GM23248 (cell line): ENCODE results near the gene MAP1B. TPM values are rescaled to one million over a fixed set of nuclear protein-coding genes. Genes with fewer than 3 reads are reported as not detected.

Source experiments
- DNase-seq: peaks from one replicate; pipeline ENCODE4 v3.0.0-alpha.2; 2015
- H2AFZ ChIP-seq: fragments of 200-600 bp; sonication (generic); 2 replicates; pipeline ENCODE4 v1.6.1; 2016; ENCODE audit warnings: antibody characterized with exemption
- H3F3A ChIP-seq: fragments of 200-600 bp; sonication (generic); 2 replicates; pipeline ENCODE4 v1.6.1; 2016; ENCODE audit warnings: mild to moderate bottlenecking, antibody characterized with exemption, mixed run types; ENCODE audit not compliant: insufficient read depth
- H3K27ac ChIP-seq: fragments of 200-600 bp; sonication (generic); 2 replicates; pipeline ENCODE4 v1.5.1; 2016; ENCODE audit warnings: mild to moderate bottlenecking
- H3K27me3 ChIP-seq: fragments of 200-600 bp; sonication (generic); replicated peaks from 2 replicates; pipeline ENCODE4 v1.6.1; 2016; ENCODE audit warnings: mild to moderate bottlenecking; ENCODE audit not compliant: insufficient read depth
- H3K36me3 ChIP-seq: fragments of 200-600 bp; sonication (generic); 2 replicates; pipeline ENCODE4 v1.6.1; 2016; ENCODE audit warnings: low read depth, mild to moderate bottlenecking
- H3K4me1 ChIP-seq: fragments of 200-600 bp; sonication (generic); 2 replicates; pipeline ENCODE4 v1.6.1; 2016; ENCODE audit warnings: mild to moderate bottlenecking; ENCODE audit not compliant: insufficient read depth
- H3K4me2 ChIP-seq: fragments of 200-600 bp; sonication (generic); one replicate; pipeline ENCODE4 v1.6.1; 2016; ENCODE audit warnings: mild to moderate bottlenecking; ENCODE audit not compliant: unreplicated experiment
- H3K4me3 ChIP-seq: fragments of 200-600 bp; sonication (generic); 2 replicates; pipeline ENCODE4 v1.5.1; 2016; ENCODE audit warnings: mild to moderate bottlenecking
- H3K79me2 ChIP-seq: fragments of 200-600 bp; sonication (generic); 2 replicates; pipeline ENCODE4 v1.6.1; 2016; ENCODE audit warnings: mild to moderate bottlenecking; ENCODE audit not compliant: insufficient read depth
- H3K9ac ChIP-seq: fragments of 200-600 bp; sonication (generic); 2 replicates; pipeline ENCODE4 v1.6.1; 2016; ENCODE audit warnings: mild to moderate bottlenecking
- H3K9me2 ChIP-seq: fragments of 200-600 bp; sonication (generic); 2 replicates; pipeline ENCODE4 v1.6.1; 2016; ENCODE audit warnings: mixed run types, mild to moderate bottlenecking, moderate library complexity; ENCODE audit not compliant: insufficient read depth
- H3K9me3 ChIP-seq: fragments of 200-600 bp; sonication (generic); one replicate; pipeline ENCODE4 v1.6.1; 2017; ENCODE audit warnings: low read depth
- H4K20me1 ChIP-seq: fragments of 200-600 bp; sonication (generic); 2 replicates; pipeline ENCODE4 v1.6.0; 2016; ENCODE audit not compliant: insufficient read depth
- EZH2 ChIP-seq: fragments of 200-600 bp; sonication (generic); IDR thresholded peaks from 2 replicates; pipeline ENCODE4 v1.6.1; 2018; ENCODE audit warnings: antibody characterized with exemption, mild to moderate bottlenecking; ENCODE audit not compliant: insufficient read depth, poor library complexity, severe bottlenecking
- EZH2phosphoT487 ChIP-seq: fragments of 200-600 bp; sonication (generic); IDR thresholded peaks from 2 replicates; pipeline ENCODE4 v1.6.1; 2018; ENCODE audit warnings: antibody characterized with exemption, moderate library complexity, mild to moderate bottlenecking, low read depth; ENCODE audit not compliant: insufficient read depth
- WGBS, 2 experiments: methylation state at CpG; one replicate each; pipeline ENCODE4 v1.1.6; 2015 to 2017; ENCODE audit warnings: low lambda C conversion rate in 2 of 2, low coverage in 1 of 2; ENCODE audit errors: missing lambda C conversion rate in 2 of 2; 5-methylcytosine and 5-hydroxymethylcytosine counted together
- in situ Hi-C: fragments of 300-500 bp; cut with MboI; formaldehyde crosslinking; loops from 2 replicates; pipeline ENCODE4 v1.15.0; 2020
- polyA plus RNA-seq: library from polyadenylated mRNA; unstranded; fragments of >200 nt; fragmentation: Nextera tagmentation; extraction: Ambion mirVana; gene quantifications from 2 replicates; pipeline ENCODE4 v1.2.1, GENCODE V29; 2016
- total RNA-seq: library from RNA; depleted of rRNA; stranded (reverse); fragments of >200 nt; shearing (Covaris generic); gene quantifications from 2 replicates; pipeline ENCODE4 v1.2.3, GENCODE V29; 2014

Gene MAP1B
- total and polyA plus RNA-seq, 2 experiments from 2014 or later = 149 to 267 TPM

GRCh38 chr5:72147569-72147968 is 40.3 kb downstream of the MAP1B start:
- H3K36me3 ChIP-seq = peaks cover 11% of the 10 kb centered on the region
- in situ Hi-C loops = no loop called here
- no peak overlapping the region for H3K4me3 ChIP-seq
- peaks cover 50% of the 10 kb centered on the region for H3K4me1 ChIP-seq
- peaks cover 100% of the 10 kb centered on the region for H3K79me2 ChIP-seq
- H3K9me3 ChIP-seq = no peaks in the 10 kb centered on the region
- H3K4me2 ChIP-seq = no peak overlapping the region
- WGBS, 2 experiments = 78% methylated on average over 4 of the region's 4 CpGs
- no peak for DNase-seq
- H2AFZ ChIP-seq = no peak overlapping the region
- no peaks in the 10 kb centered on the region for H4K20me1 ChIP-seq
- no peak for TF ChIP-seq EZH2phosphoT487
- TF ChIP-seq EZH2 = no peak
- H3K27me3 ChIP-seq = no peaks in the 10 kb centered on the region
- H3F3A ChIP-seq = peaks cover 59% of the 10 kb centered on the region
- H3K9ac ChIP-seq = no peak overlapping the region
- H3K27ac ChIP-seq = no peak overlapping the region
- H3K9me2 ChIP-seq = no peaks in the 10 kb centered on the region

GRCh38 chr5:72149742-72150141 is 42.5 kb downstream of the MAP1B start:
- Histone ChIP-seq H2AFZ (no peak overlapping the region), H3K9me3 (no peaks in the 10 kb centered on the region), H3K79me2 (peaks cover 100% of the 10 kb centered on the region), H3K27me3 (no peaks in the 10 kb centered on the region), H3K9ac (no peak overlapping the region), H3K4me3 (no peak overlapping the region), H3F3A (peaks cover 58% of the 10 kb centered on the region), H3K4me2 (no peak overlapping the region), H3K4me1 (peaks cover 62% of the 10 kb centered on the region), H3K9me2 (no peaks in the 10 kb centered on the region), H3K36me3 (peaks cover 11% of the 10 kb centered on the region), H4K20me1 (no peaks in the 10 kb centered on the region), H3K27ac (no peak overlapping the region)
- WGBS, 2 experiments = 98 to 100% methylated on average over 2 of the region's 2 CpGs
- TF ChIP-seq EZH2 = no peak
- no peak for TF ChIP-seq EZH2phosphoT487
- in situ Hi-C loops = no loop called here
- no peak for DNase-seq

- TF ChIP-seq EZH2 (no peak), EZH2phosphoT487 (no peak)
- Histone ChIP-seq H3K9ac (no peak overlapping the region), H3K4me3 (no peak overlapping the region), H3K4me2 (peak overlapping the region; percentile 20), H3K36me3 (peaks cover 11% of the 10 kb centered on the region), H3K79me2 (peaks cover 100% of the 10 kb centered on the region), H3K9me2 (no peaks in the 10 kb centered on the region), H4K20me1 (no peaks in the 10 kb centered on the region), H3F3A (peaks cover 59% of the 10 kb centered on the region), H3K27ac (peak overlapping the region; percentile 47), H2AFZ (no peak overlapping the region), H3K27me3 (no peaks in the 10 kb centered on the region), H3K9me3 (no peaks in the 10 kb centered on the region), H3K4me1 (peaks cover 52% of the 10 kb centered on the region)
- in situ Hi-C loops = no loop called here
- DNase-seq = no peak
Measured at GRCh38 chr5:72151169-72151568, 43.9 kb downstream of the MAP1B start.

GRCh38 chr5:72151646-72152045 is 44.4 kb downstream of the MAP1B start:
- 9 to 21% methylated on average over 1 of the region's 1 CpG for WGBS, 2 experiments
- H3K79me2 ChIP-seq = peaks cover 100% of the 10 kb centered on the region
- peak overlapping the region; percentile 20 for H3K4me2 ChIP-seq
- H3K36me3 ChIP-seq = peaks cover 11% of the 10 kb centered on the region
- H3K27ac ChIP-seq = peak overlapping the region; percentile 47
- peaks cover 52% of the 10 kb centered on the region for H3K4me1 ChIP-seq
- H3K4me3 ChIP-seq = no peak overlapping the region
- TF ChIP-seq EZH2 = no peak
- TF ChIP-seq EZH2phosphoT487 = no peak
- DNase-seq = no peak
- no peaks in the 10 kb centered on the region for H3K27me3 ChIP-seq
- H3K9ac ChIP-seq = no peak overlapping the region
- H3K9me3 ChIP-seq = no peaks in the 10 kb centered on the region
- no peaks in the 10 kb centered on the region for H4K20me1 ChIP-seq
- H3K9me2 ChIP-seq = no peaks in the 10 kb centered on the region
- H3F3A ChIP-seq = peaks cover 59% of the 10 kb centered on the region
- H2AFZ ChIP-seq = no peak overlapping the region
- in situ Hi-C loops = no loop called here

GRCh38 chr5:72152545-72152944 is 45.3 kb downstream of the MAP1B start:
- H3K4me2 ChIP-seq = peak overlapping the region; percentile 37
- H3K9me3 ChIP-seq = no peaks in the 10 kb centered on the region
- H2AFZ ChIP-seq = no peak overlapping the region
- DNase-seq = peak; percentile 57
- TF ChIP-seq EZH2 (no peak), EZH2phosphoT487 (no peak)
- peak overlapping the region; percentile 47 for H3K27ac ChIP-seq
- H3K4me1 ChIP-seq = peaks cover 55% of the 10 kb centered on the region
- H3K9me2 ChIP-seq = no peaks in the 10 kb centered on the region
- no peak overlapping the region for H3K4me3 ChIP-seq
- WGBS, 2 experiments = 68 to 71% methylated on average over 8 of the region's 8 CpGs
- H3K36me3 ChIP-seq = peaks cover 11% of the 10 kb centered on the region
- peaks cover 66% of the 10 kb centered on the region for H3F3A ChIP-seq
- H4K20me1 ChIP-seq = no peaks in the 10 kb centered on the region
- H3K9ac ChIP-seq = no peak overlapping the region
- no peaks in the 10 kb centered on the region for H3K27me3 ChIP-seq
- in situ Hi-C loops = no loop called here
- peaks cover 92% of the 10 kb centered on the region for H3K79me2 ChIP-seq
